Retinal pigment epithelial cell (primary cell): ENCODE results near the gene SPATS2.
"Not testable (repeated sequence)": the region's sequence is repeated elsewhere in the genome, so short reads cannot be mapped to it uniquely, and the experiment has no call there.

ENCODE experiments used
- DNase-seq: peaks from one replicate; pipeline ENCODE4 v3.0.0-alpha.2; 2010; ENCODE audit warnings: low read depth
- H3K4me3 ChIP-seq: 2 replicates; pipeline ENCODE4 v1.5.1; 2011; ENCODE audit warnings: mild to moderate bottlenecking, low read length, control low read depth, moderate library complexity
- TF ChIP-seq, protein P1 (sequence below): conservative IDR thresholded peaks from 2 replicates; pipeline ENCODE4 v1.5.1; 2011; ENCODE audit warnings: low read depth, low read length, control low read depth, inconsistent platforms

Gene SPATS2

DNA sequence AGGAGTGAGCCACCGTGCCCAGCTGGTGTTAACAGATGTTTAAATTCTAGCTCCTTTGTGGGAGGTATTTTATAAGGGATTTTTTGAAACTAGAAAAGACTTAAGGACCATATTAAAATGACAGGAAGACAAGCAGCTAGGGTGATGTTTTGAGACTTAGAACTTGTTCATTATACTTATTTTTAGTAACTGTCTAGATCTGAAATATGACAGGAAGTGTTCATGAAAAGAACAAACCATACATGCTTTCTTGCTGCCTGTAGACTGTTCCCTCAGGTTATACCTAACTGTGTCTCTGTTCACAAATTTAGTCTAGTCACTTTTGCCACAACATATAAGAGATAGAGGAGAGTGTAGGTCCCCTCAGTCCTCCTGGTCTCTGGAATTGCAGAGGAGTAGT is 134.6 kb downstream of the SPATS2 start:
- TF ChIP-seq, protein P1, sequence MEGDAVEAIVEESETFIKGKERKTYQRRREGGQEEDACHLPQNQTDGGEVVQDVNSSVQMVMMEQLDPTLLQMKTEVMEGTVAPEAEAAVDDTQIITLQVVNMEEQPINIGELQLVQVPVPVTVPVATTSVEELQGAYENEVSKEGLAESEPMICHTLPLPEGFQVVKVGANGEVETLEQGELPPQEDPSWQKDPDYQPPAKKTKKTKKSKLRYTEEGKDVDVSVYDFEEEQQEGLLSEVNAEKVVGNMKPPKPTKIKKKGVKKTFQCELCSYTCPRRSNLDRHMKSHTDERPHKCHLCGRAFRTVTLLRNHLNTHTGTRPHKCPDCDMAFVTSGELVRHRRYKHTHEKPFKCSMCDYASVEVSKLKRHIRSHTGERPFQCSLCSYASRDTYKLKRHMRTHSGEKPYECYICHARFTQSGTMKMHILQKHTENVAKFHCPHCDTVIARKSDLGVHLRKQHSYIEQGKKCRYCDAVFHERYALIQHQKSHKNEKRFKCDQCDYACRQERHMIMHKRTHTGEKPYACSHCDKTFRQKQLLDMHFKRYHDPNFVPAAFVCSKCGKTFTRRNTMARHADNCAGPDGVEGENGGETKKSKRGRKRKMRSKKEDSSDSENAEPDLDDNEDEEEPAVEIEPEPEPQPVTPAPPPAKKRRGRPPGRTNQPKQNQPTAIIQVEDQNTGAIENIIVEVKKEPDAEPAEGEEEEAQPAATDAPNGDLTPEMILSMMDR, result no peak
- no peak overlapping the region for H3K4me3 ChIP-seq
- DNase-seq, result no peak

DNA sequence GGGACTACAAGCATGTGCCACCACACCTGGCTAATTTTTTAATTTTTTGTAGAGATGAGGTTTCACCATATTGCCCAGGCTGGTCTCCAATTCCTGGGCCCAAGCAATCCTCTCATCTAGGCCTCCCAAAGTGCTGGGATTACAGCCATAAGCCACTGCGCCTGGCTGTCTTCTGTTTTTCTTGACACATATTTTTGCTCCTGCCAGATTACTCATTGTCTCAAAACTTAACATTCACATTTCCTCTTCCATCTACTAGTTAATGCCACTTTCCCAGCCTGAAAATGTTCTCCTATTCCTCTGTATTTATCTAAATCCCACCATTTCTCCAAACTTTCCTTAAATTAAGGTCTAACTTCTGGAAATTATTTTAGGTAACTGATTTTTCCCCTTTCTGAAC is 135.3 kb downstream of the SPATS2 start:
- DNase-seq, result no peak
- TF ChIP-seq, protein P1, result no peak
- no peak overlapping the region for H3K4me3 ChIP-seq

DNA sequence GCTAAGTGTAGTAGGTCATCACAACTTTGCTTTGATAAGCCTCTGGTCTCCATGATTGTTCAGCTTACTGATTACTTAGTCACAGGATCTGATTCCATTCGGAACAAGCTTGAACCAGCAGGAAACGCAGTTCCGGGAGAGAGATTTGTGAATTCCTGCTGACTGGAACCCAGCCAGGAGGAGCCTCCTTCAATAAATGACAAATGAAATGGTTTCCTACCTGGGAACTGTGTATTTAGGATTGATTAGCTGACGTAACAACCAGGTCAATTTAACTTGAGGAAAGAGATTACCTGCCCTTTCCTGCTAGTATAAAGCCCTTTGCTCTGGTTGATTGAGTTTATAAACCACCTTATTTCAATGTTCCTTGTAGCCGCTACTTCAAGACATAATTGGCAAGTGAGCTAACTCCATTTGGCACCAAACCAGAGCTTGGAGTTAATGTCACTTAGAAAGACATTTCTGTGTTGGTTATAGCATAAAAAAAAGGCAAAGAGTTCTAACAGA is 136.5 kb downstream of the SPATS2 start:
- peak; percentile 77 for DNase-seq
- TF ChIP-seq, protein P1, result no peak
- H3K4me3 ChIP-seq, result no peak overlapping the region

DNA sequence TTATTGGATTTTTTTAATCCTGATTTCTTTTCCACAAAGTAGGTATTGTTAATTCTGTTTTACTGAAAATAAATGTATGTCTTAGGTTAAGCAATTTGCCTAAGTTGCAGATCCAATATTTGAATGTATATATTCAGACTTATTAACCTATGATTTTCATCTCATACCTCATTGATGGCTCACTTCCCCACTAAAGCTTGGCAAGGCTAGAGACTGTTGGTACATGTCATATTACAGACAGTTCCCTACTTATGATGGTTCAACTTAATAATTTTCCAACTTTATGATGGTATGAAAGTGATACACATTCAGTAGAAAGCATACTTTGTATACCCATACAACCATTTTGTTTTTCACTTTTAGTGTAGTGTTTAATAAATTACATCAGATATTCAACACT is 138.4 kb downstream of the SPATS2 start:
- no peak overlapping the region for H3K4me3 ChIP-seq
- DNase-seq, result no peak
- TF ChIP-seq, protein P1, result no peak

DNA sequence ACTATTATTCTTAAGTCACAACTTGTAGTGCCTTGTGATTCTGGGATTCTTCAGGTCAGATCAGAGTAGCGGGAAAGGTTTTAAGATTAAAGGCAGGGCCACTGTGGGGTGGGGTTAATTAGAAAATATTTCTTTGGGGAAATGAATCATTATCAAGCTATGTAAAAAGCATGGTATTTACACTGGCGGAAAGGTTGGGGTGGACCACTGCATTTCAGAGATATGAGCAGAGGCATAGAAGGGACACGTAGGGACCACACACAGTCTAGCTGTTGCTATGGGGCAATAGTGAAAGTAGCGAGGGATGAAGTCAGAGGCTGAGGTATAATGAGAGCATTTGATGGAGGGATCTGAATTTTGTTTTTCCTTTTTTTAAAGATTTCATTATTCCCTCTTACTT is 139.9 kb downstream of the SPATS2 start:
- DNase-seq, result peak; percentile 81
- H3K4me3 ChIP-seq, result no peak overlapping the region
- TF ChIP-seq, protein P1, result no peak

DNA sequence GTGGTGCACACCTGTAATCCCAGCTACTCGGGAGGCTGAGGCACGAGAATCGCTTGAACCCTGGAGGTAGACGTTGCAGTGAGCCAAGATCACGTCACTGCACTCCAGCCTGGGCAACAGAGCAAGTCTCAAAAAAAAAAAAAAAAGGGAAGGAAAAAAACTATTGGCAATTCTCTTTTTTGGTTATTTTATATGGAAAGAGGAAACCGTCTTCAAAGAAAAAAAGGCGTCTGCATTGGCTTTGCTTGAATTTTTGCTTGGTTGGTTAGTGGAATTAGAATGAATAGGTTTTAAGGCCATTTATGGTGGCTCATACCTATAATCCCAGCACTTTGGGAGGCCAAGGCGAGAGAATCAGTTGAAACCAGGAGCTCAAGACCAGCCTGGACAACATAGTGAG is 142.4 kb downstream of the SPATS2 start:
- H3K4me3 ChIP-seq, DNase-seq: not testable (repeated sequence)

DNA sequence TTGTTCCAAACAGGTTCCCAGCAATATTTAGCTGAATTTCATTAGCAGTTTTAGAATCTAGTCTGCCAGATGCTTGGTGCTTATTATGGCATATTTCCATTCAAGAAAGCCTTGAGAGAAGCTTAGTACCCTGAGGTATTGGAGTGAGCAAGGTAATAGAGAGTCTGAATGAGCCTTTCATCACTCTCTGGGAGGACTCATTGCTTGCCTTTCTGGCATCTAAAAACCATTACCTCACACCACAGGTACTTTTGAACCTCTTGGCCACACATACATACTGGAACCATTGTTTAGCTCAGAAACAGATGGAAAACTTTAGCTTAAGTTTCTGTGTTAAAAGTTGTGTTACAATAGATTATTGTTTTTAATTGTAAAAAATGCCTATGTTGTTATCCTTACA is 144.1 kb downstream of the SPATS2 start:
- TF ChIP-seq, protein P1, result no peak
- no peak for DNase-seq
- H3K4me3 ChIP-seq, result no peak overlapping the region

DNA sequence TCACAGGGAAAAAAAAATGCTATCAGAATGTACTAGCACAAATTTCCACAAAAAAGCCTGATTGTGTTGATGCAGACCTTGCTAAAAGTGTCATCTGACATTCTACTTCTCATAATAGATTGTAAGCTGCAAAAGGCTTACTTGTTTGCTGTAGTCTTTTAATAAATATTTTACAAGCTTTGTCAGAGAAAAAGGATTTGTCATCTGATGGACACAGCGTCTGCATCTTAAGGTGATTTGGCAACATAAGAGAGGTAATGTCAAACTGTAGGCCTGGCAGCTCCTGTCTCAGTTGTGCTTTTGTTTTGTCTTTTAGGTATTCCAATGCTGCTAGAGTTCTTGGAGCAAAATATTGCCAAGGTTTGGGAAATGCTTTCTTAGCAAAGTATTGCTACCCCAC is 145.3 kb downstream of the SPATS2 start:
- no peak overlapping the region for H3K4me3 ChIP-seq
- TF ChIP-seq, protein P1, result no peak
- DNase-seq, result no peak
